DND-41 (cell line): ENCODE data around the gene CDA.

Source experiments
- ATAC-seq: fragments of 200-7000 bp; cut with Tn5 transposase; 3 replicates; pipeline ENCODE4 v1.9.1; 2021; ENCODE audit warnings: low read depth; ENCODE audit not compliant: insufficient read depth
- DNase-seq: peaks from one replicate; pipeline ENCODE4 v3.0.0-alpha.2; 2020
- H2AFZ ChIP-seq: 2 replicates; pipeline ENCODE4 v1.6.0; 2012; ENCODE audit warnings: low read depth, low read length
- H3K27ac ChIP-seq: 2 replicates; pipeline ENCODE4 v1.5.1; 2012; ENCODE audit warnings: low read length, inconsistent platforms
- H3K27me3 ChIP-seq: fragments of 200-600 bp; sonication (generic); 2 replicates; pipeline ENCODE4 v1.6.0; 2012; ENCODE audit warnings: low read length, mild to moderate bottlenecking, inconsistent platforms; ENCODE audit not compliant: insufficient read depth, poor library complexity
- H3K36me3 ChIP-seq: 2 replicates; pipeline ENCODE4 v1.5.1; 2012; ENCODE audit warnings: low read length, inconsistent platforms; ENCODE audit not compliant: insufficient read depth
- H3K4me1 ChIP-seq: 2 replicates; pipeline ENCODE4 v1.5.1; 2012; ENCODE audit warnings: mild to moderate bottlenecking, low read length; ENCODE audit not compliant: insufficient read depth
- H3K4me2 ChIP-seq: 2 replicates; pipeline ENCODE4 v1.6.0; 2012; ENCODE audit warnings: mild to moderate bottlenecking, moderate library complexity, low read length, inconsistent platforms; ENCODE audit not compliant: insufficient read depth
- H3K4me3 ChIP-seq, 2 experiments: fragments of 200-600 bp in 1 of 2; shearing (Covaris generic) in 1 of 2; 2 replicates each; pipeline ENCODE4 v1.5.1; 2012 to 2016; ENCODE audit warnings: inconsistent platforms in 2 of 2, low read length in 2 of 2, mild to moderate bottlenecking in 2 of 2, low read depth in 1 of 2, moderate library complexity in 1 of 2
- H3K79me2 ChIP-seq: 2 replicates; pipeline ENCODE4 v1.6.0; 2012; ENCODE audit warnings: low read length, inconsistent platforms; ENCODE audit not compliant: insufficient read depth
- H3K9ac ChIP-seq: 2 replicates; pipeline ENCODE4 v1.6.0; 2012; ENCODE audit warnings: low read depth, mild to moderate bottlenecking, inconsistent platforms, low read length, moderate library complexity
- H3K9me3 ChIP-seq: 2 replicates; pipeline ENCODE4 v1.5.1; 2012; ENCODE audit warnings: low read length, moderate library complexity, mild to moderate bottlenecking, inconsistent platforms; ENCODE audit not compliant: insufficient read depth, severe bottlenecking
- H4K20me1 ChIP-seq: 2 replicates; pipeline ENCODE4 v1.6.0; 2012; ENCODE audit warnings: low read length; ENCODE audit not compliant: insufficient read depth
- CTCF ChIP-seq: IDR thresholded peaks from 2 replicates; pipeline ENCODE4 v1.5.1; 2012; ENCODE audit warnings: borderline replicate concordance, low read length, moderate library complexity, mild to moderate bottlenecking; ENCODE audit not compliant: poor library complexity, severe bottlenecking; ENCODE audit errors: extremely low read depth
- EZH2 ChIP-seq: IDR thresholded peaks from 3 replicates; pipeline ENCODE4 v1.6.1; 2012; ENCODE audit warnings: borderline replicate concordance, low read depth, mild to moderate bottlenecking, moderate library complexity, low read length, inconsistent platforms; ENCODE audit not compliant: severe bottlenecking

The CDA gene

GRCh38 chr1:20555758-20556120 lies 33.2 kb upstream of the CDA start:
- Histone ChIP-seq H3K27me3 (peaks cover 5% of the 10 kb centered on the region), H3K9ac (no peak overlapping the region), H4K20me1 (no peaks in the 10 kb centered on the region), H3K9me3 (no peaks in the 10 kb centered on the region), H3K4me1 (no peaks in the 10 kb centered on the region), H3K79me2 (no peaks in the 10 kb centered on the region), H2AFZ (no peak overlapping the region), H3K36me3 (no peaks in the 10 kb centered on the region), H3K4me3 (no peak overlapping the region), H3K27ac (no peak overlapping the region), H3K4me2 (no peak overlapping the region)
- no peak for TF ChIP-seq CTCF
- no peak for TF ChIP-seq EZH2
- no peak for ATAC-seq
- no peak for DNase-seq

- Histone ChIP-seq H3K9me3 (no peaks in the 10 kb centered on the region), H3K27me3 (peaks cover 9% of the 10 kb centered on the region), H3K27ac (no peak overlapping the region), H3K9ac (no peak overlapping the region), H3K4me2 (no peak overlapping the region), H3K4me1 (no peaks in the 10 kb centered on the region), H3K4me3 (no peak overlapping the region), H3K36me3 (no peaks in the 10 kb centered on the region), H2AFZ (no peak overlapping the region), H3K79me2 (no peaks in the 10 kb centered on the region), H4K20me1 (no peaks in the 10 kb centered on the region)
- DNase-seq (no peak), ATAC-seq (no peak)
- TF ChIP-seq EZH2 (no peak), CTCF (no peak)
These were observed 30.7 kb upstream of the CDA start for GRCh38 chr1:20558191-20558590.

GRCh38 chr1:20560966-20561365 lies 27.9 kb upstream of the CDA start:
- no peak for ATAC-seq
- H3K27me3 ChIP-seq, result peaks cover 9% of the 10 kb centered on the region

More at GRCh38 chr1:20560966-20561365, 27.9 kb upstream of the CDA start:
- Histone ChIP-seq H4K20me1 (no peaks in the 10 kb centered on the region), H3K9me3 (no peaks in the 10 kb centered on the region), H3K4me2 (no peak overlapping the region), H3K4me1 (no peaks in the 10 kb centered on the region), H3K27ac (no peak overlapping the region), H3K79me2 (no peaks in the 10 kb centered on the region), H3K4me3 (no peak overlapping the region), H3K9ac (no peak overlapping the region), H2AFZ (no peak overlapping the region), H3K36me3 (no peaks in the 10 kb centered on the region)
- no peak for DNase-seq
- TF ChIP-seq EZH2 (no peak), CTCF (no peak)
